Central memory CD4-positive, alpha-beta T cell (primary cell): ENCODE results near the gene SELENBP1.
"Not testable (repeated sequence)": the region's sequence is repeated elsewhere in the genome, so short reads cannot be mapped to it uniquely, and the experiment has no call there.

Experiments used
- DNase-seq: peaks from one replicate; pipeline ENCODE4 v3.0.0; 2022
- total RNA-seq, 3 experiments: gene quantifications; one replicate each; lab custom pipeline; 2026; lab: John Stamatoyannopoulos, UW

Gene SELENBP1
- 0 reads per million in 3 experiments for total RNA-seq

GRCh38 chr1:151372058-151372934 lies at the start of gene SELENBP1:
Gene SELENBP1, minus strand, starts transcription at chr1:151372705. Its CDS starts 64 bp downstream, at chr1:151372641.
- DNase-seq: no peak

DNA sequence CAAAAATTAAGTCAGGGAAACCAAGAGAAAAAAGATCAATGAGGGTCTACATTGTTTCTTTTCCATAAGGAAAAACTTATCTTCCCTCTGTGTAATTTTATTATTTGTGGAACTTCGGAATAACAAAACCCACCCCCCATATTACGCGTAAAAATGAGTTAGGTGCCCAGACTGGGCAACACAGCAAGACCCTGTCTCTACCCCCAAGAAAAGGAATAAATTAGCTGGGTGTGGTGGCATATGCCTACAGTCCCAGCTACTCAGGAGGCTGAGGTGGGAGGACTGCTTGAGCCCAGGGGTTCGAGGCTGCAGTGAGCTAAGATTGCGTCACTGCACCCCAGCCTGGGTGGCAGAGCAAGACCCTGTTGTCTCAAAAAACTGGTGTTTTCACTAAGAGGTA lies 47.3 kb upstream of the SELENBP1 start:
- no peak for DNase-seq

- no peak for DNase-seq
Observed at GRCh38 chr1:151418081-151418480, 45.6 kb upstream of the SELENBP1 start.

- no peak for DNase-seq
Observed at GRCh38 chr1:151416231-151416630, 43.7 kb upstream of the SELENBP1 start.

- DNase-seq: no peak
Observed at GRCh38 chr1:151411884-151412283, 39.4 kb upstream of the SELENBP1 start.

- no peak for DNase-seq
Observed at GRCh38 chr1:151408891-151409290, 36.4 kb upstream of the SELENBP1 start.

DNA sequence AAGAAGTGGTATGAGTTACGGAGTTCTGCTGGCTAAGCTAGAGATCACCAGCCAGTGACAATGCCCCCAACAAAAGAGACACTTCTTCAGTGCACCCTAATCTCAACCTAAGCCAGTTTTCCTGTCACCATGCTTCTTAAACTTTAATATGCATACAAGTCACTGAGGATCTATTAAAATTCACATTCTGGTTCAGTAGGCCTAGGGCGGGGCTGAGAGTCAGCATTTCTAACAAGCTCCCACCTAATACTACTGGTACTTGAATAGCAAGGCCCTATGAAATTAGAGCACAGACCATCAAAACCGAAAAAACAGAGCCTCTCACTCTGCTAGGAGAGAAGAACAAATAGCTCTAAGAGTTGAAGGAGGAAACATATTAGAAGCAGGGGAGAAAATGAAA lies 34.8 kb upstream of the SELENBP1 start:
- DNase-seq: no peak

- DNase-seq: no peak
Observed at GRCh38 chr1:151406176-151406575, 33.7 kb upstream of the SELENBP1 start.

DNA sequence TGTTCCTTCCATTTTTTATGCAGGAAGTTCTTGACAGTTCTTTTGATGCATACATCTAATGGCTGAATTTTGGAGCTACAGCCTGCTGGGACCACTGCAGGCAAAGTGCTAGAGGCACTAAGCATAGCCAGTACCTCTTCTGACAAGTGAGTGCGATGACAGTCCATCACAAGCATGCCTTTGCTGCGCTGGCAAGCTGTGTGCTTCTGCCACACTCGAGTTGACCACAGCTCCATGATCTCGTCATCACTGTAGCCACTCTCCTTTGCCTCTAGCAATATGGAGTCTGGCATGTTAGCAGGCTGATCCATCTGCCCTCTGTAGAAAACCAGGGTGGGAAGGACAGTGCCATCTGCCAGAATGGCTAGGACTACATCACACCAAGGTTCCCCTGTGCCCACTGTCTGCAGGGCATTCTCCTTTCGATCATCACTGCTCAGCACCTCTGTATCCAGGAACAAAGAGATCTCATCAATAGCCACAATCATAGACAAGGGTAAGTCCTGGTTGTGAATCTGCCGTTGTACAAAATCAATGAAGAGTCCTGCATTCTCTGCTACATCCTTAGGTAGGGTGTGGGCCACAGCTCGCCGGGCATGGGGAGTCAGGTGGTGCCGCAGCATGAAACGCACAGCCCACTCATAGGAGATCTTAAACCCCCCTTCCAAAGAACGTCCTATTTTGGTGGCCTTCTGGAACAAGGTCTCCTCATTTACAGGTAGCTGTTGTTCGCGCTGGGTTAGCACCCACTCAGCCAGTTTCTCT lies 32.9 kb upstream of the SELENBP1 start:
- no peak for DNase-seq

GRCh38 chr1:151403612-151404011 lies 31.1 kb upstream of the SELENBP1 start:
- DNase-seq: no peak

DNA sequence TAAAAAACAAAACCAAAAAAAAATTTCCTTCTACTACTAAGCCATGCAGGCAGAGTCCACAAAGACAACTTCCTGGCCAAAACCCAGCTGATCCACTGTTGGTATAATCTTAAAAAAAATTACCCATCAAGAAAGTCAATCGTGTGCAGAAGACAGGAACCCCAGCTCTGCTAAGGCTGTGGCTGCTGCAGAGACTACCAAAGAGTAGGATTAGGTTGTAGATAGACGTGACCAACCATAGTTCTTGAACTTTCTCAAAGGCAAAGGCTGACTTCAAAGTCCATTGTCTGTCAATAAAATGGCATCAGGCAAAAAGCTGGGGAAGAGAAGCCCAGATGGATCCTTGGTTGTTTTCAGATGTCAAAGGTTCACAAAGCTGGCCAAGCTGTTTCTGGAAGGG lies 30.3 kb upstream of the SELENBP1 start:
- no peak for DNase-seq

- no peak for DNase-seq
Observed at GRCh38 chr1:151401860-151402259, 29.4 kb upstream of the SELENBP1 start.

- DNase-seq: no peak
Observed at GRCh38 chr1:151401125-151401788, 28.8 kb upstream of the SELENBP1 start.

- DNase-seq: peak; percentile 87
Observed at GRCh38 chr1:151399324-151400171, 27.0 kb upstream of the SELENBP1 start, which contains the start of gene PSMB4. Gene PSMB4, plus strand, starts transcription at chr1:151399573. Its CDS starts 15 bp downstream, at chr1:151399588.

- not testable (repeated sequence) for DNase-seq
Observed at GRCh38 chr1:151396265-151396664, 23.8 kb upstream of the SELENBP1 start.

DNA sequence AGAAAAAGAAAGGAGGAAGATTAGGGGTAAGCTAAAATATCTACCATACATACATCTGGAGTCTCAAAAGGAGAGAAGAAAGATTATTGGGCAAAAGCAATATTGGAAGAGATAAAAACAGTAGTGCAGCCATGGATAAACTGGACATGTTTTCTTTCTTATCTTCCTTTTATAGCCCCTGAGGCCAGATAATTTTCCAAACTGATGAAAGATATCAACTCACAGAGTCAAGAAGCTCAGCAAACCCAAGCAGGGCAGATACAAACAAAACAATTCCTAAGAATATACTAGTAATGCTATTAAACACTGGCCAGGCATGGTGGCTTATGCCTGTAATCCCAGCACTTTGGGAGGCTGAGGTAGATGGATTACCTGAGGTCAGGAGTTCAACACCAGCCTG lies 21.1 kb upstream of the SELENBP1 start:
- DNase-seq: no peak

DNA sequence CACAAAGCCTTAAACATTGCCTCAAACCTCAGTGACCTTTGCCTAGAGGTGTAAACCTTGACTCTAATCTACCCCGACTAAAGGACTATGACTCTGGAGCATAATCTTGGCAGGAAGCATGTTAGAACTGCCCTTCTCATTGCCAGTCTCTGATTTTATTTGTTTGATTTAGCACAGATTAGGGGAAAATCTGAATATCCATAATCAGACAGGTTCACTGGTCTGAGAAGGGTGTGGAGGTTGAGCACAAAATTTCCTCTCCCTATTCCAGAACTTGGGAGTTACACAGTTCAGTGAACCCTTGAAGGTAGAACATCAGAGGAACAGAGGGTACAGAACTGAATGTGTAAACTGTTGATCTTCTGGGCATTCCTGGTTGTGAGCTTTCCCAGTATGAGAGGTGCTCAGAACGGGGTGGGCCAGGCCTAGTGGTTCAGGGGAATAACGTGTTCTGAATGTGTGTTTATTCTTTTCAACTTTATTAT lies 18.6 kb upstream of the SELENBP1 start:
- no peak for DNase-seq

- not testable (repeated sequence) for DNase-seq
Observed at GRCh38 chr1:151390221-151391078, 17.9 kb upstream of the SELENBP1 start.

DNA sequence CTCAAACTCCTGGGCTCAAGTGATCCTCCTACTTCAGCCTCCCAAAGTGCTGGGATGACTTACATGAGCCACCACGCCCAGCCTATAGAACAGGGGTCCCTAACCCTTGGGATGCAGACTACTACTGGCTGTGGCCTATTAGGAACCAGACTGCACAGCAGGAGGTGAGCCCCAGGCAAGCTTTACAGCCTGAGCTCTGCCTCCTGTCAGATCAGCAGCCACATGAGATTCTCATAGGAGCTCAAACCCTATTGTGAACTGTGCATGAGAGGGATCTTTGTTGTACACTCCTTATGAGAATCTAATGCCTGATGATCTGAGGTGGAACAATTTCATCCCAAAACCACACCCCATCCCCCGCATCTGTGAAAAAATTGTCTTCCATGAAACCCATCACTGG lies 13.5 kb upstream of the SELENBP1 start:
- DNase-seq: no peak

DNA sequence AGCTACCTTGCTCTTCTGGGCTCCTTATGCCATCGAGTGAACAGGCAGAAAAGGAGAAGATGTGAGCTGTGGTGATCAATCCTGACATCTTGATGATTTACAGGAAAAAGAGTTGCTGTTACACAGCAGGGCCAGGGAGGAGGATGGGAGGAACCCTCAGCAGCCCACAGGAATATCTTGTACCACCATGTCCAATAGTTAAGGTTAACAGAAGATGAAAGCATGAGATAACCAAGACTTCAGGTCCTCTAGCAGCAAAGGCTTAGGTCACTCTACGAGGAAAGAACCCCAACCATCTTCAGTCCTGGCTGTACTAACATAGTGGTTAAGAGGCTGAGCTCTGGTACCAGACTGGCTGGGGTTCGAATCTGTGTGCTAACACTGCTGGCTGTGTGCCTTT lies 12.1 kb upstream of the SELENBP1 start:
- DNase-seq: no peak
